Liver (tissue), 3 donors: ENCODE results near the gene NTNG1.

ENCODE experiments used
- SP1 ChIP-seq: IDR thresholded peaks from 2 replicates; pipeline ENCODE4 v1.6.1; 2018; ENCODE audit warnings: antibody characterized with exemption, mild to moderate bottlenecking
- TAF1 ChIP-seq: conservative IDR thresholded peaks from 2 replicates; pipeline ENCODE4 v1.6.1; 2016; ENCODE audit warnings: antibody characterized with exemption, mild to moderate bottlenecking
- TF ChIP-seq, protein P1 (sequence below): fragments of 150-350 bp; IDR thresholded peaks from 2 replicates; pipeline ENCODE4 v1.5.1; 2017; ENCODE audit warnings: improper control_type of control experiment, low read depth, low read length; ENCODE audit not compliant: missing input control
- donor health status: healthy.
- donor health status: healthy.

DNA sequence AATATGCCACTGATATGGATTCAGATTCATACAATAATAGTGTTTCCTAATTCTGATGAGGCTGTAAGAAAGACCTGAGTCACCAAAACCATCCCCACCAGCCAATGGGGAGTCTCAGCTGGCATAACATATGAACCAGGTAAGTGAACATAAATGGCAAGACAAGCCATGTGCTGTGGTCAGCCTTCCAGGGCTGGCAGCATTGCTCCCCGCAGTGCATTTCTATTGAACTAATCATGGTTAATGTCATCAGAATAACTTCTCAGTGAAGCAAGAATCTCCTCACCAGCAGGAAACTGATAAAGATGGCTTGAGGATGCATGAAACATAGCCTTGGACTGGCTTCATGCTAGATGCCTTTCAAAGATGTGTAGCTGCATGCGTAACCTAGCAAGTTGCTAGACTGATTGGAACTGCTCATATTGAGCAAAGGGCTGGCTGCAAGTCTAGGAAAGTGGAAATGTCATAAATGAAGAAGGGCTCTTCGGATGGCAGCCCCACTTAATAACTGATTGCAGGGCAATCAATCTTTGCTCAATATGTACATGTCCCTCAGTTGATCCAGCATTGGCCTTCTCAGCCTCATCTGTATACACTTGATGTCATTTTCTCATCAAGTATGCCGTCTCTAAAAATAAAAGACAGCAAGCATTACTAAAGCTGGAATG, 88.0 kb downstream of the NTNG1 start:
- TF ChIP-seq, protein P1, sequence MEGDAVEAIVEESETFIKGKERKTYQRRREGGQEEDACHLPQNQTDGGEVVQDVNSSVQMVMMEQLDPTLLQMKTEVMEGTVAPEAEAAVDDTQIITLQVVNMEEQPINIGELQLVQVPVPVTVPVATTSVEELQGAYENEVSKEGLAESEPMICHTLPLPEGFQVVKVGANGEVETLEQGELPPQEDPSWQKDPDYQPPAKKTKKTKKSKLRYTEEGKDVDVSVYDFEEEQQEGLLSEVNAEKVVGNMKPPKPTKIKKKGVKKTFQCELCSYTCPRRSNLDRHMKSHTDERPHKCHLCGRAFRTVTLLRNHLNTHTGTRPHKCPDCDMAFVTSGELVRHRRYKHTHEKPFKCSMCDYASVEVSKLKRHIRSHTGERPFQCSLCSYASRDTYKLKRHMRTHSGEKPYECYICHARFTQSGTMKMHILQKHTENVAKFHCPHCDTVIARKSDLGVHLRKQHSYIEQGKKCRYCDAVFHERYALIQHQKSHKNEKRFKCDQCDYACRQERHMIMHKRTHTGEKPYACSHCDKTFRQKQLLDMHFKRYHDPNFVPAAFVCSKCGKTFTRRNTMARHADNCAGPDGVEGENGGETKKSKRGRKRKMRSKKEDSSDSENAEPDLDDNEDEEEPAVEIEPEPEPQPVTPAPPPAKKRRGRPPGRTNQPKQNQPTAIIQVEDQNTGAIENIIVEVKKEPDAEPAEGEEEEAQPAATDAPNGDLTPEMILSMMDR, result no peak
- no peak for TF ChIP-seq TAF1
- no peak for TF ChIP-seq SP1
